ENCODE results near the gene EIF4E3.

The EIF4E3 gene

GRCh38 chr3:71650372-71650771 is 74.8 kb downstream of the EIF4E3 start:
- no peak for DNase-seq (ENCODE audit: low read depth in 1 of 2, low spot score in 1 of 2)
- Histone ChIP-seq H3K27ac (replicated peaks) (no peak overlapping the region), H3K4me3 (replicated peaks; ENCODE audit: insufficient read depth, low read length) (no peak overlapping the region), H3K27me3 (ENCODE audit: insufficient read depth, poor library complexity, severe bottlenecking) (no peaks in the 10 kb centered on the region)
- TF ChIP-seq CTCF (IDR thresholded peaks at IDR 0.05; ENCODE audit: insufficient read depth, low read length), result no peak
- TF ChIP-seq, protein P1, sequence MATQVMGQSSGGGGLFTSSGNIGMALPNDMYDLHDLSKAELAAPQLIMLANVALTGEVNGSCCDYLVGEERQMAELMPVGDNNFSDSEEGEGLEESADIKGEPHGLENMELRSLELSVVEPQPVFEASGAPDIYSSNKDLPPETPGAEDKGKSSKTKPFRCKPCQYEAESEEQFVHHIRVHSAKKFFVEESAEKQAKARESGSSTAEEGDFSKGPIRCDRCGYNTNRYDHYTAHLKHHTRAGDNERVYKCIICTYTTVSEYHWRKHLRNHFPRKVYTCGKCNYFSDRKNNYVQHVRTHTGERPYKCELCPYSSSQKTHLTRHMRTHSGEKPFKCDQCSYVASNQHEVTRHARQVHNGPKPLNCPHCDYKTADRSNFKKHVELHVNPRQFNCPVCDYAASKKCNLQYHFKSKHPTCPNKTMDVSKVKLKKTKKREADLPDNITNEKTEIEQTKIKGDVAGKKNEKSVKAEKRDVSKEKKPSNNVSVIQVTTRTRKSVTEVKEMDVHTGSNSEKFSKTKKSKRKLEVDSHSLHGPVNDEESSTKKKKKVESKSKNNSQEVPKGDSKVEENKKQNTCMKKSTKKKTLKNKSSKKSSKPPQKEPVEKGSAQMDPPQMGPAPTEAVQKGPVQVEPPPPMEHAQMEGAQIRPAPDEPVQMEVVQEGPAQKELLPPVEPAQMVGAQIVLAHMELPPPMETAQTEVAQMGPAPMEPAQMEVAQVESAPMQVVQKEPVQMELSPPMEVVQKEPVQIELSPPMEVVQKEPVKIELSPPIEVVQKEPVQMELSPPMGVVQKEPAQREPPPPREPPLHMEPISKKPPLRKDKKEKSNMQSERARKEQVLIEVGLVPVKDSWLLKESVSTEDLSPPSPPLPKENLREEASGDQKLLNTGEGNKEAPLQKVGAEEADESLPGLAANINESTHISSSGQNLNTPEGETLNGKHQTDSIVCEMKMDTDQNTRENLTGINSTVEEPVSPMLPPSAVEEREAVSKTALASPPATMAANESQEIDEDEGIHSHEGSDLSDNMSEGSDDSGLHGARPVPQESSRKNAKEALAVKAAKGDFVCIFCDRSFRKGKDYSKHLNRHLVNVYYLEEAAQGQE (IDR thresholded peaks at IDR 0.05; ENCODE audit: insufficient replicate concordance, low read depth), result no peak

- Histone ChIP-seq H3K27me3 (ENCODE audit: insufficient read depth, poor library complexity, severe bottlenecking) (no peaks in the 10 kb centered on the region), H3K4me3 (replicated peaks; ENCODE audit: insufficient read depth, low read length) (no peak overlapping the region), H3K27ac (replicated peaks) (no peak overlapping the region)
- TF ChIP-seq GABPA (IDR thresholded peaks at IDR 0.05; ENCODE audit: low read depth), result no peak
- TF ChIP-seq POLR2AphosphoS5 (IDR thresholded peaks at IDR 0.05; ENCODE audit: low read depth), result no peak
- no peak for TF ChIP-seq CTCF (IDR thresholded peaks at IDR 0.05; ENCODE audit: insufficient read depth, low read length)
- no peak for TF ChIP-seq SPI1 (IDR thresholded peaks at IDR 0.05; ENCODE audit: borderline replicate concordance, low read depth)
- TF ChIP-seq, protein P1 (IDR thresholded peaks at IDR 0.05; ENCODE audit: insufficient replicate concordance, low read depth), result no peak
- no peak for DNase-seq (ENCODE audit: low read depth in 1 of 2, low spot score in 1 of 2)
These were observed 75.4 kb downstream of the EIF4E3 start for GRCh38 chr3:71649757-71650156.

DNA sequence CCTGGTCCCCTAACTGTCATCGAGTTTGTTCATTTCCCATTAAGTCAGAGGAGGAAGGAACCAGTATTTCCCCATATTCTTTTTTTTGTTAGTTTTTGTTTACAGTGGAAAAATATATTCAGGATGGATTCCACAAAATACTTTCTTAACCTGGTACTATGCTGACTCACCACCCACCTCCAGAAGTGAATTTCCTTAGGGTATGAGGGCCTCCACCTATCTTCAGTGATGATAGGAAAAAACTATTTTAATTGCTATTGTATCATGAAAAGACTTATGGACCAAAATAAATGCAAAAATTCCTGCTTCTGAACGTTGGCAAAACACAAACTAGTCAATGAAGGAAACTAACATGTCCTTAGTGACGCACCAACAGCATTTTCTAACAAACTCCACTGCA is 77.5 kb downstream of the EIF4E3 start:
- TF ChIP-seq CTCF (IDR thresholded peaks at IDR 0.05; ENCODE audit: insufficient read depth, low read length) (no peak), SPI1 (IDR thresholded peaks at IDR 0.05; ENCODE audit: borderline replicate concordance, low read depth) (no peak), GABPA (IDR thresholded peaks at IDR 0.05; ENCODE audit: low read depth) (no peak), POLR2AphosphoS5 (IDR thresholded peaks at IDR 0.05; ENCODE audit: low read depth) (no peak)
- TF ChIP-seq, protein P1 (IDR thresholded peaks at IDR 0.05; ENCODE audit: insufficient replicate concordance, low read depth), result no peak
- Histone ChIP-seq H3K27ac (replicated peaks) (no peak overlapping the region), H3K27me3 (ENCODE audit: insufficient read depth, poor library complexity, severe bottlenecking) (no peaks in the 10 kb centered on the region), H3K4me3 (replicated peaks; ENCODE audit: insufficient read depth, low read length) (no peak overlapping the region)
- DNase-seq (ENCODE audit: low read depth in 1 of 2, low spot score in 1 of 2), result no peak
